Measurements from ENCODE around the gene BAG5.

BAG5 gene

DNA sequence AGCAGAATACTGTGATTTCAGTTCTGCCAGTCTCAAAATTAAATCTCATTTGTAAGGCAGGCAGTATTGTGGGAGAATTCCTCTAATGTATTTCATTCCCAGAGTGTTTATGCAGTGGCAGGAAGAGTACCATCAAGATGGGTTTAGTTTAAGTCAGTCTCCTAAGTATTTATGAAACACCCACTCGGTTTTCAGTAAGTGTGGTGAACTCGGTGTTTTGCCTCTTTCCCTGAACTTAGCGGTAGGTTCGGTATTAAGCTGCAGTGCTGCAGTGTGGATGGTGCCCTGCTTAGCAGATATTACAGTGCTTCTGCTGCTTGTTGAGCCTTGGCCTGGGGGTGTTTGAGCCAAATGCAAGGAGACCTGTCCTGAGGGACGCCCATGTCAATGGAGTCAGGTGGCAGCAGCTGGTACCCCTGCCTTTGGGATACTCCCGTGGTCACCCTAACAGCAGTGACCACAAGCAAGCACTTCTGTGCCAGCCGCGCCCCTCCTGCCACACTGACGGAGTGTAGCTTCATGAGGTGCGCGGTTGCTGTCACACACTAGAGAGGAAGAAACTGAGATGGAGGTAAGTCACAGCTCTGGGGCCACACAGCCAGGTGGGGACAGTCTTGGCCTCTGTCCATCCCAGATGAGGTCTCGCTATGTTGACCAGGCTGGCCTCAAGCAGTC is 16.1 kb upstream of the BAG5 start:
- H3K36me3 Mint-ChIP-seq, result peaks cover 22% of the 10 kb centered on the region
- no peaks in the 10 kb centered on the region for H3K9me3 Mint-ChIP-seq
- no peaks in the 10 kb centered on the region for H3K27me3 Mint-ChIP-seq
- ATAC-seq (ENCODE audit: low read depth), result no peak
- no peaks in the 10 kb centered on the region for H3K4me1 Mint-ChIP-seq
- no peak overlapping the region for H3K27ac Mint-ChIP-seq
- H3K4me3 Mint-ChIP-seq, result no peak overlapping the region
- DNase-seq (ENCODE audit: low spot score in 2 of 2), result no peak

DNA sequence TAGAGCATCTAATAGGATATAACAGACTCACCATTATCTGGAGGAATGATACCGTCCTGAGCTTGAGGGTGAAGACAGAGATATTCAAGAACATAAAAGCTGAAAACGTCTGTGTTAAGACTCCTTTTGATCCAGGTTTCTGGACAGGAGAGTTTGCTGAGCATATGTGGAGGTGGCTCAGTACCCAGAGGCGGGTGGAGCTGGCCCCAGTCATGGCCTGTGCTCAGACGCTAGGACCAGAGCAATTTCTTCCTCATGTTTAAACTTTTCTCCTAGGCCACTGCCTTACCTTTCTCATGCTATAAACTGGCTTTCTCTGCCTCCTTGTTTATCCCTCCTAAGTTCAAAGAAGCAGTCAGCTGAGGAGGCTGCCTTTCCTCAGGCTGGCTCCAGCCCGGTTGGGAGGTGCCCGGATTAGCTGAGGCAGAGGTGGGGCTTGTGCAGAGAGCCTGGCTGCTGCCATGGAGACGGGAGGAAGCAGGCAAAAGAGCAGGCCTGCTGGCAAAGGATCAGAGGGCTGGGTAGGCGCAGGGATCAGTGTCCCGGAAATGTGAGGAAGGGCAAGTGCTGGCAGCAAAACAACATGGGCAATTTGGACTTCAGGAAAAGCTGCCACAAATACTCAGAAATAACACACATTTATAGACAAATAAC is 14.0 kb upstream of the BAG5 start:
- Mint-ChIP-seq H3K4me1 (no peaks in the 10 kb centered on the region), H3K36me3 (peaks cover 21% of the 10 kb centered on the region), H3K9me3 (no peaks in the 10 kb centered on the region), H3K4me3 (no peak overlapping the region), H3K27ac (peak overlapping the region; percentile 62), H3K27me3 (no peaks in the 10 kb centered on the region)
- no peak for ATAC-seq (ENCODE audit: low read depth)
- no peak for DNase-seq (ENCODE audit: low spot score in 2 of 2)

DNA sequence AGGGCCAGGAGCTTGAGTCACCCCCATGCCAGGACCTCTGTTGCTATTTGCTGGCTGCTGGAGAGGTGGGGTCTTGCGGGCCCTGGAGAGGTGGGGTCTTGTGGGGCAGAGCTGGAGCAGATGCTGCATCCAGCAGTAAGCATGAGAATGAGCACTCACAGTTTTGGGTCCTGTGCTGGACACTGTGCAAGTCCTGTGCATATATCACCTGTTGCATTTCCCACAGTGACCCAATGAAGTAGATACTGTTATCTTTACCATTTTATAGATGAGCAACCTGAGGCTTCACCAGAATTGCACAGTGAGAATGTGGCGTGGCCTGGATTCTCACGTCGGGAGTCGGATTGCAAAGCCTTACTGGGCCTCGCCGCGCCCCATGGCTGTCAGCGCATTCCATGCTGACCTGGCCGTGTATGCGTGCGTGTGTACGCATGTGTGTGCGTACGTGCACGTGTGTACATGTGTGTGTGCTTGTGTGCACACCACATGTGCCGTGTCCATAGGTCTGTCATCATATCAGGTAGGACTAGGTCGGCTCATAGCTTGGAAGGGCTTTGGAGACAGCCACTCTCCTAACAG is 12.3 kb upstream of the BAG5 start:
- DNase-seq (ENCODE audit: low spot score in 2 of 2) (no peak), ATAC-seq (ENCODE audit: low read depth) (no peak)
- no peak overlapping the region for H3K4me3 Mint-ChIP-seq
- no peaks in the 10 kb centered on the region for H3K27me3 Mint-ChIP-seq
- no peaks in the 10 kb centered on the region for H3K9me3 Mint-ChIP-seq
- peaks cover 21% of the 10 kb centered on the region for H3K36me3 Mint-ChIP-seq
- no peak overlapping the region for H3K27ac Mint-ChIP-seq
- no peaks in the 10 kb centered on the region for H3K4me1 Mint-ChIP-seq

GRCh38 chr14:103574104-103574503 is 11.6 kb upstream of the BAG5 start:
- Mint-ChIP-seq H3K36me3 (peaks cover 21% of the 10 kb centered on the region), H3K9me3 (no peaks in the 10 kb centered on the region), H3K27me3 (no peaks in the 10 kb centered on the region), H3K27ac (no peak overlapping the region), H3K4me3 (no peak overlapping the region), H3K4me1 (peaks cover 3% of the 10 kb centered on the region)
- ATAC-seq (ENCODE audit: low read depth), result no peak
- DNase-seq (ENCODE audit: low spot score in 2 of 2), result no peak

- DNase-seq (ENCODE audit: low spot score in 2 of 2) (no peak), ATAC-seq (ENCODE audit: low read depth) (no peak)
- Mint-ChIP-seq H3K4me3 (no peak overlapping the region), H3K9me3 (no peaks in the 10 kb centered on the region), H3K27ac (no peak overlapping the region), H3K4me1 (peaks cover 11% of the 10 kb centered on the region), H3K27me3 (no peaks in the 10 kb centered on the region), H3K36me3 (peaks cover 9% of the 10 kb centered on the region)
Measured at GRCh38 chr14:103569408-103569807, 7.0 kb upstream of the BAG5 start.

DNA sequence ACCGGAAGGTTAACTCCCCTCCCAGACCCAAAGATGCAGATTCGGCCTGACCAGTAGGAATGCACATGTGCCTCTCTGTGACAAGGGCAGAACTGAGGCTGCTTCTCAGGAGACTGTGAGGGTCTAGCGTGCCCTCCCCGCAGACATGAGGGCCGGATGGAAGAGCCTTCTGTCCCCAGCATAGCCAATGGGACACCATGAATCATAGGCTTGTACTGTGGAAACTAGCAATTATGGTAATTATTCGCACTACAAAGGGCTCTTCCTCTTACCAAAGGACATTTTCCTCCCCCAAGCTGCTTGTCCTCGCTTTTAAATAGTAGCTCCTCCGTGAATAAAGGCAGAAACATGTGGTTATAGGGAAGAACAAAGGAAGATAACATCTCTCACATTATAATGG is 6.5 kb upstream of the BAG5 start:
- DNase-seq (ENCODE audit: low spot score in 2 of 2), result no peak
- Mint-ChIP-seq H3K9me3 (no peaks in the 10 kb centered on the region), H3K27me3 (no peaks in the 10 kb centered on the region), H3K4me1 (peaks cover 11% of the 10 kb centered on the region), H3K27ac (no peak overlapping the region), H3K4me3 (no peak overlapping the region), H3K36me3 (peaks cover 7% of the 10 kb centered on the region)
- ATAC-seq (ENCODE audit: low read depth), result no peak

DNA sequence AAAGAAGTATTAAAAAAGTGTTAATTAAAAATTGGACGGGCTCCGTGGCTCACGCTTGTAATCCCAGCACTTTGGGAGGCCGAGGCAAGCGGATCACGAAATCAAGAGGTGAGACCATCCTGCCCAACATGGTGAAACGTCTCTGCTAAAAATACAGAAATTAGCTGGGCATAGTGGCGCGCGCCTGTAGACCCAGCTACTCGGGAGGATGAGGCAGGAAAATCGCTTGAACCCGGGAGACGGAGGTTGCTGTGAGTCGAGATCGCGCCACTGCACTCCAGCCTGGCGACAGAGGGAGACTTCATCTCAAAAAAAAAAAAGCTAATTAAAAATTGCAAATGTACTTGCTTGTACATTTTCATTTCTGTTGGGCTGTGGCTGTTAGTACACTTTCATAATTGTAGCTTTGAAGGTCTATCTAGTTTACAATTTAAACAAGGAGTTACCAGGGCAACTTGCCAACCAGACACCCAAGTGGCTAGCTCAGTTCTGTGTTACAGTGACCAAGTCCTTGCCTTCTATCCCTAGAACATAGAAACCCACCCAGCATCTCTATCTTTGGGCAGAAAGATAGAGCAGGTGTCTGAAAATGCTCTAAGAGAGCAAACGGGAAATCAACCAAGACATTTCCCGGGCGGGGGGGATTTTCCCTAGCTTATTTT is 1.5 kb upstream of the BAG5 start:
- peaks cover 28% of the 10 kb centered on the region for H3K4me1 Mint-ChIP-seq
- no peak overlapping the region for H3K27ac Mint-ChIP-seq
- peak overlapping the region; percentile 93 for H3K4me3 Mint-ChIP-seq

DNA sequence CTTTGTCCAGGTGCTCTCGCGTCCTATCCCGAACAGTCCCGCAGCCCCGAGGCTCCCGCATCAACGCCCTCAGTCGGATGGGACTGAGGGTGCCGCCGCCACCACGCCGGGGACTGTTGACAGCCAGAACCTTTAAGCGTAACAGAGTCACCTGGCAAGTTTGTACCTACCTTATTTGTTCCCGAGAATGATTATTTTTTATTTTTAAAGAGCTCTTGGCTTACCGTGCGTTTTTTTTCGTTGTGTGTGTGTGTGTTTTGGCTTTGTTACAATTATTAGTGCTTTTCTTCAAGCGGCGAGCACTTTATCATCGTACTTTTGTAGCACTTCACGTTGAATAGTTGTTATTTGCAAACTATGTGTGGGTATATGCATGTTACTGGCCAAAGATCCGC is 766 bp upstream of the BAG5 start:
- Mint-ChIP-seq H3K36me3 (peaks cover 5% of the 10 kb centered on the region), H3K27me3 (no peaks in the 10 kb centered on the region), H3K9me3 (no peaks in the 10 kb centered on the region), H3K4me3 (peak overlapping the region; percentile 93), H3K4me1 (peaks cover 28% of the 10 kb centered on the region), H3K27ac (peak overlapping the region; percentile 74)
- DNase-seq (ENCODE audit: low spot score in 2 of 2), result no peak
- ATAC-seq (ENCODE audit: low read depth), result peak; percentile 21

More for the DNA sequence above, 1.5 kb upstream of the BAG5 start:
- peaks cover 5% of the 10 kb centered on the region for H3K36me3 Mint-ChIP-seq
- no peaks in the 10 kb centered on the region for H3K27me3 Mint-ChIP-seq
- DNase-seq (ENCODE audit: low spot score in 2 of 2) (no peak), ATAC-seq (ENCODE audit: low read depth) (no peak)
- no peaks in the 10 kb centered on the region for H3K9me3 Mint-ChIP-seq

DNA sequence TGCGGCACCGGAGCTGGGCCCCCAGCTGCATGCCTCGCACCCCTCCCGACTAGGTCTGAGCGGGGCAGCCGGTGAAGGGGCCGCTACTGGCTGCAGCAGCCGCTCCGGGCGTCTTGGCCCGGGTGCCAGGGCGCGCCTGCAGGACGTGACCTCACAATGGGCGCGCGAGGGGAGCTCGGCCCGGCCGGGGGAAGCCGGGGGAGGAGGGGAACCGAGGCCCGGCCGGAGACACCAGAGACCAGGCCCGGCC is 353 bp downstream of the BAG5 start:
- DNase-seq (ENCODE audit: low spot score in 2 of 2) (no peak), ATAC-seq (ENCODE audit: low read depth) (no peak)
- Mint-ChIP-seq H3K36me3 (peaks cover 5% of the 10 kb centered on the region), H3K4me3 (peak overlapping the region; percentile 93), H3K27ac (peak overlapping the region; percentile 83), H3K27me3 (no peaks in the 10 kb centered on the region), H3K4me1 (peaks cover 25% of the 10 kb centered on the region), H3K9me3 (no peaks in the 10 kb centered on the region)

DNA sequence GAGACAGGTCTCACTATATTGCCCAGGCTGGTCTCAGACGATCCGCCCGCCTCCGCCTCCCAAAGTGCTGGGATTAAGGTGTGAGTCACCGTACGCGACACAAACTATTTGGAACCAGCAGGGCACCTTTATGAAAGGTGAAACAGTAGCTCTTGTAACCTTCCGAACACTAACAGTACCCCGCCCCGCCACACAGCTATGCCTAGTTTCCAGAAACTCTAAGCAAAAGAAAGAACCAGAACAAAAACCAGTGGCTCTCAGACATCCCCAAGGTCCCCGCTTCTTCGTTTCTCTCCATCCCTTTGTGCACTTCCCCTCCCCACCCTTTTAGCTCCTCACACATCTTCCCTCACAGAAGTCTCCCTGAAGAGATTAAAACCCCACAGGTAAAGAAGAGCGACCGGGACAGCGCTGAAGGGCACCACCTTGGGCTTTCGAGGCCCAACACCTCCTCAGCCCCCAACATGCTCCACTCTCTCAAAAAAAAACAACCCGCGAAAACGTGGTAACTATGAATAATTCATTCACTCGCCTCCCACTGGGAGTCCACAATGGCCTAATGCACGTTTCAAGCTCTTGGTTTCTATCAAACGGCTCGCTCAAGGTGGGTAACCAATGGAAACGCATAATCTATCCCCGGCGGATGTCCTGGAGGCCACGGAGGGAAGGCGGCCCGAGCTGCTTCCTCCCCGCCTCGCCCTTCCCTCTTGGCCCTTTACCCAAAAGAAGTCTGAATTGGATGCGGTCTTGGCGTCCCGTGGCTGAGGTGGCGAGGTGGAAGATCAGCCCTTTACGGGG is 877 bp downstream of the BAG5 start:
- H3K4me3 Mint-ChIP-seq, result peak overlapping the region; percentile 93
- peaks cover 28% of the 10 kb centered on the region for H3K4me1 Mint-ChIP-seq
- H3K36me3 Mint-ChIP-seq, result peaks cover 5% of the 10 kb centered on the region
- DNase-seq (ENCODE audit: low spot score in 2 of 2), result peak in 1 of 2 donors; percentile 12
- no peaks in the 10 kb centered on the region for H3K9me3 Mint-ChIP-seq
- ATAC-seq (ENCODE audit: low read depth), result peak; percentile 15
- H3K27ac Mint-ChIP-seq, result peak overlapping the region; percentile 83
- H3K27me3 Mint-ChIP-seq, result no peaks in the 10 kb centered on the region

GRCh38 chr14:103560691-103561090 is 1.8 kb downstream of the BAG5 start:
- DNase-seq (ENCODE audit: low spot score in 2 of 2), result no peak
- H3K4me1 Mint-ChIP-seq, result peaks cover 30% of the 10 kb centered on the region
- H3K27me3 Mint-ChIP-seq, result no peaks in the 10 kb centered on the region
- no peaks in the 10 kb centered on the region for H3K9me3 Mint-ChIP-seq
- no peak overlapping the region for H3K27ac Mint-ChIP-seq
- ATAC-seq (ENCODE audit: low read depth), result no peak
- peak overlapping the region; percentile 93 for H3K4me3 Mint-ChIP-seq
- peaks cover 5% of the 10 kb centered on the region for H3K36me3 Mint-ChIP-seq

- peaks cover 8% of the 10 kb centered on the region for H3K36me3 Mint-ChIP-seq
- ATAC-seq (ENCODE audit: low read depth) (no peak), DNase-seq (ENCODE audit: low spot score in 2 of 2) (no peak)
- no peaks in the 10 kb centered on the region for H3K9me3 Mint-ChIP-seq
- H3K4me3 Mint-ChIP-seq, result no peak overlapping the region
- H3K27me3 Mint-ChIP-seq, result no peaks in the 10 kb centered on the region
- H3K4me1 Mint-ChIP-seq, result peaks cover 31% of the 10 kb centered on the region
- H3K27ac Mint-ChIP-seq, result no peak overlapping the region
Measured at GRCh38 chr14:103559766-103560165, 2.7 kb downstream of the BAG5 start.

GRCh38 chr14:103558071-103558882 is 4.2 kb downstream of the BAG5 start:
- Mint-ChIP-seq H3K9me3 (no peaks in the 10 kb centered on the region), H3K4me1 (peaks cover 27% of the 10 kb centered on the region), H3K27me3 (no peaks in the 10 kb centered on the region), H3K4me3 (no peak overlapping the region), H3K36me3 (peaks cover 9% of the 10 kb centered on the region), H3K27ac (no peak overlapping the region)
- DNase-seq (ENCODE audit: low spot score in 2 of 2) (no peak), ATAC-seq (ENCODE audit: low read depth) (no peak)
